ENCODE data around the gene THPO.

DNA sequence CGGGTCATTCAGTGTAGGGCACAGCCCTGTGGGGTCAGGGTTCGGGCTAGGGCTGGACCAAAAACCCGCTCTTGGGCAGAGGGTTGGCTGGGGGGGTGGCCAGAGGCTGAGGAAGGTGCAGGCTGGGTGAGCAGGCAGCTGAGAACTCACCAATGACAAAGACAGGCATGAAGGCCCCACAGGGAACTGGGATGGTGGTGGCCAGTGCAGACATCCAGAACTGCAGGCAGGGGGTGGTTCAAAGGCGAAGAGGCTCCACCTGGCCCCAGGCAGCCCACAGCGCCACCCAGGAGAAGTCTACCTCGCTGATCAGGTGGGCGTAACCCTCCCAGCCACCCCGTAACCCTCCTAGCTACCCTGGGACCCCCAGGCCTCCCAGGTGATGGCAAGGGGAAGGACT lies 23.3 kb downstream of the THPO start:
- TF ChIP-seq GATA2 (IDR thresholded peaks at IDR 0.05; ENCODE audit: low read depth, low read length): no peak
- TF ChIP-seq GATA3 (IDR thresholded peaks at IDR 0.05; ENCODE audit: low read depth, low read length): no peak

Measured in SH-SY5Y (cell line).